ENCODE results near the gene SOX10.

- no peak for TF ChIP-seq POLR2AphosphoS5 (IDR thresholded peaks at IDR 0.05; ENCODE audit: low read depth, low read length)
- TF ChIP-seq POLR2A (IDR thresholded peaks at IDR 0.05; ENCODE audit: low read depth, low read length): no peak
These were observed 42.1 kb upstream of the SOX10 start for GRCh38 chr22:38026130-38027111.
